Activated CD8-positive, alpha-beta memory T cell treated with anti-CD3 and anti-CD28 coated beads, Interleukin-2, amount 50 U/mL, for 1 hour (primary cell): Measurements from ENCODE around the gene MAD1L1.

Experiments used
- DNase-seq: peaks from one replicate; pipeline ENCODE4 v3.0.0-alpha.2; 2020; ENCODE audit errors: extremely low read depth

The MAD1L1 gene

DNA sequence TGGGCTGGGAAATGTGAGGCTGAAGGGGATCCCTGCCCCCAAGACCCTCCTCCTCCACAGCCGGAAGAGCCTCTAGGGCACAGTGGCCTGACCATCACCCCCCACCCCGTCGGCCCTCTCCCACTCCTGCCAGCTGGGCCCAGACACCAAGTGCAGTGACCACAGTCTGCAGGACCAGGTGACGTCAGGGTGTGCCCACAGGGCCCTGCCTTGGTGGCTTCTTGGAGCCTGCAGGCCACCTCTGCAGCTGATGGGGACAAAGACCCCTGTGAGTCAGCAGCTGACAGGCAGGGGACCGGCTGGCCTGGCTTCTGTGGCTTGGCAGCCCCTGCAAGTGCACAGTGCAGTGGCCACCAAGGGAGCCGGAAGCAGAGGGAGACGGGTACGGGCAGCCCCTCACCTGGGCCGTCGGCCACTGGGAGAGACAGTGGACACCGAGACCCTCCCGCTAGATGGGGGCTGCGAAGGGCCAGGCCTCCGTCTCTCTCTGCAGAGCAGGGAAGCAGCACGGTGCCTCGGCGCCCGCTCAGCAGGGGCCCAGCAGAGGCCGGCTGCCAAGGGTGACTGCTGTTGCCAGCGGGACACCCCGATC is 288.0 kb downstream of the MAD1L1 start:
- DNase-seq: no peak

DNA sequence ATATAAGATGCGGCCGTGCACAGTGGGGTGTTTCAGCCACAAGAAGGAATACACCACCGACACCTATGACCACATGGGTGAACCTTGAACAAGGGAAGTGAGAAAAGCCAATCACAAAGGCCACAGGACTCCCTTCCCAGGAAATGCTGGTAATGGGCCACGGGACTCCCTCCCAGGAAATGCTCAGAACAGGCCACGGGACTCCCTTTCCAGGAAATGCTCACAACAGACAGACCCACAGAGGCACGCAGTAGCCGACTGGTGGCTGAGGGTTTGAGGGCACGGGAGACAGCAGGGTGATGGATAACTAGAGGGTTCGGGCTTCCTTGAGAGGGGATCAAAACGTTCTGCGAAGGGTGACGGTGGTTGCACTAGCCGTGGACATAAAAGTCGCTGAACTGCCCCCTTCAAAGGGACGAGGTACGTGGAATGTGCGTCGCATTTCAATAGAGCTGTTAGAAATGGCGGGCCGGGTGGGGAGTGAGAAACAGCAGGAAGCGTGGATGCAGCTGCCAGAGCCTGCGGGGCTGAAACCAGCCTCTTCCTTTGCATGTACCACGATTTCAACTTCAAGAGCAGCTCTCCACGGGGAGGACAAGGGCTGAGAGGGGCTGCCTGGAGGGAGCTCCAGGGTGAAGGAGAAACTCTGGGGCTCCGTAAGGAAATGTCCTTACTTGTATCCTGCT is 288.7 kb downstream of the MAD1L1 start:
- no peak for DNase-seq

DNA sequence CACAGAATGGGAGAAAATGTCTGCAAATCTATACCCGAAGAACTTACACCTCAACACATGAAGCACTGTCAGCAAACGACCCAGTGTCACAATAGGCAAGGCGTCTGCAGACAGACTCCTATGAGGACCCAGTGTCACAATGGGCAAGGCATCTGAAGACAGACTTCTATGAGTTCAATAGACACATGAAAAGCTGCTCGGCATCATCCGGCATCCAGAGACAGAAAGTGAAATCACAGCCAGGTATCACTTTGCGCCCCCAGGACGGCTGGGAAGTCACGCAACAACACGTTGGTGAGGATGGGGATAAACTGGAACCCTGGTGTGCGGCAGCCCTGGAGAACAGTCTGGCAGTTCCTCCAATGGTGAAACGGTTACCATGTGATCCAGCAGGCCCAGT is 289.4 kb downstream of the MAD1L1 start:
- no peak for DNase-seq

DNA sequence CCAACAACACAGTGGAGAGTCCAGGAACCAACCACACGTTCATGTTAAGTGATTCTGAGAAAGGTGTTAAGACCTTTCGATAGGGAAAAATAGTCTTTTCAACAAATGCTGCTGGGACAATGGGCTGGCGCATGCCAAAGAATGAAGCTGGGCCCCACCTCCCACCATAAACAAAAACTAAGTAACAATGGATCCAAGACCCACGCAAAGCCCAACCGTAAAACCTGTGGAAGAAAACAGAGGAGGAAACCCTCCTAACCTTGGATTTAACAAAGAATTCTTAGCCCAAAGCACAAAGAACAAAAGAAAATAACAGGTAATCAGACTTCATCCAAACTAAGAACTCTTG is 289.8 kb downstream of the MAD1L1 start:
- no peak for DNase-seq

DNA sequence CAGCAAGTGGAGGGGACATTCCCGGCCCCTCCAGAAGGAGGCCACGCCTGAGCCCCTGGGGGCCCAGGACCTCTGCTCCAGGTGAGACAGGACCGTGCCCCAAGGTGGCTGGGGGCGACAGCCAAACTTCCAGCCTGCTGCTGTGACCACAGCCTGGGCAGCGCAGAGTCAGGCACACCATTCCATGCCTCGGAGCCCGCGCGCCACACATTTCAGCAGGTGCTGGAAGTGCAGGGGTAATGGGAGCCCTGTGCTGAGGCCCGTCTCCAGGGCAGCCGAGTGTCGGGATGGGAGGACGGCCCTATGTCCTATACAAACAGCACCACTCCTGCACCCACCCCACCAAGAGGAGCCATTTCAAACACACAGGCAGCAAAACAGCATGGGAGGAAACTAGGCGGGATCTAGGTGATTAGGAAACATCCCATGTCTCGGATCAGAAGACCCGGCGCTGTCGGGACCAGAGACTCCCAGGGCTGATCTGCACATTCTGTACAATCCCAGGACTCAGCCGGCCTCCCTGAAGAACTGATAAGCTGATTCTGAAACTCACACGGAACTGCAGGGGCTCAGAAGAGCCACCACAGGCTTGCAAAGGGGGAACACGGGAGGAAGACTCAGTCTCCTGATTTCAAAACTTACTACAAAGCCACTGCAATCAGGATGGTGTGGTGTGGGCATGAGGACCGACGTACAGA is 290.4 kb downstream of the MAD1L1 start:
- no peak for DNase-seq

DNA sequence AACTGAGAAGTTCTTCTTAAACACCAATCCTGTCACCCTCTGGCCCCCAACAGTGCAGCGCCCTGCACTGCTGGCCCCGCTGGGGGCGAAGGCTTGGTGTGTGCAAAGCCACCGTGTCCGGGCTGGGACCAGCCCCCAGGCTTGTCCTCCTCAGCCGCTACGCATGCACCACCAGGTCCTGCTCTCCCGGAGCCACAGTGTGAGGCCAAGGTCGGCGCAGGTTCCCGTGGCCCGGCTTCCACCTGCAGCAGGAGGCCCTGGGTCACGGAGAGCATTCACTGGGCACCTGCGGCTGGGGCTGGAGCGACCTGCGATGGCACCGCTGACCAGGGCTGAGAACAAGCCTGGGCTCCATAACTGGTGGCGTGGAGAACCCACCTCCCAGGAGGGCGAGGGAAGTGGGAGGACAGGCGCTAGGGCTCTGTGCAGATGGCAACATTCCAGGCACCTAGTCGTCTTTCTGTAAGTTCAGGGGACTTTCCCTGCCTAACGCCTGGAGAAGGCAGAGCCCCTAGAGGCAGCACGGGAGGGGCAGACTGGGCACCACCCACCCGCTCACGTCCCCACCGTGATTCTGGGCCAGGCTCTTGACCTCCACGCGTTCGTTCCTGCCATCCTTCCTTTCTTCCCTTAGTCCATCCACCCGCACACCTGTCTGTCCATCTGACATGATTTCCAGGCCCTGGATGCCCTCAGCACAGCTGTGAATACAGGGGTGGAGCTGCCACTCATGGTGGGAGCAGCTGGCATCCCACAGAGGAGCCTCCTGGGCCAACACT is 291.1 kb downstream of the MAD1L1 start:
- no peak for DNase-seq

DNA sequence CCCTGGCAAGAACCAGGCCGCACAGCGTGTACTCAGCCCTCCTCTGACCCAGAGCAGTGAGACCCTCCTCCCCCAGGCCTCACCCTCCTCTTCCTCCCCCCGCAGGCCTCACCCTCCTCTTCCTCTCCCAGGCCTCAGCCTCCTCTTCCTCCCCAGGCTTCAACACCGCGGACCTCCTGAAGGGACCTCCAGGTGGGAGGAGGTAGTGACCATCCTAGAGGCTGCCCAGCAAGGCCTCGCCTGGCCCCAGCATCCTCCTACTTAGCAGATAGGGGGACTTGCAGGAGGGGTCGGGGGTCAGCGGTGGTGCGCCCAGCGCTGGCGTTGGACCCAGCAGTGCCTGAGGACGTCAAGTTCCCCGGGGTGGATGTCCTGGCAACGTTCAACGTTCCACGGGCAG is 291.9 kb downstream of the MAD1L1 start:
- no peak for DNase-seq

DNA sequence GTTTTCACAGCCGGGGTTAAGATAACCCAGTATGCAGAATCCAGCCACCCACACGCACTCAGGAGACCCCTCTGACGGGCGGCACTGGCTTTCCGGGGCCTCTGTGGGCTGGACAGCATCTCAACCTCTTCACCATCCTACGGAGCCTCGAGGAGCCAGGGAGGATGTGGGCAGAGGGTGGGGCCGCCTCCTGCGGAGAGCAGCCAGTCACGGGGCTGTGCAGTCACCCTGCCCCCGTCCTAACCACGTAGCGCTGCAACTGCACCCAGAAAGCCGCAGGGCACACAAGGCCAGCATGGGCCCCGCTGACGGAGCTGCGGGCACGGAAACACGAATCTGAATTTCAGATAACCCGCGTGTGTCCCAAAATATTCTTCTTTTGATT is 292.4 kb downstream of the MAD1L1 start:
- peak; percentile 81 for DNase-seq

DNA sequence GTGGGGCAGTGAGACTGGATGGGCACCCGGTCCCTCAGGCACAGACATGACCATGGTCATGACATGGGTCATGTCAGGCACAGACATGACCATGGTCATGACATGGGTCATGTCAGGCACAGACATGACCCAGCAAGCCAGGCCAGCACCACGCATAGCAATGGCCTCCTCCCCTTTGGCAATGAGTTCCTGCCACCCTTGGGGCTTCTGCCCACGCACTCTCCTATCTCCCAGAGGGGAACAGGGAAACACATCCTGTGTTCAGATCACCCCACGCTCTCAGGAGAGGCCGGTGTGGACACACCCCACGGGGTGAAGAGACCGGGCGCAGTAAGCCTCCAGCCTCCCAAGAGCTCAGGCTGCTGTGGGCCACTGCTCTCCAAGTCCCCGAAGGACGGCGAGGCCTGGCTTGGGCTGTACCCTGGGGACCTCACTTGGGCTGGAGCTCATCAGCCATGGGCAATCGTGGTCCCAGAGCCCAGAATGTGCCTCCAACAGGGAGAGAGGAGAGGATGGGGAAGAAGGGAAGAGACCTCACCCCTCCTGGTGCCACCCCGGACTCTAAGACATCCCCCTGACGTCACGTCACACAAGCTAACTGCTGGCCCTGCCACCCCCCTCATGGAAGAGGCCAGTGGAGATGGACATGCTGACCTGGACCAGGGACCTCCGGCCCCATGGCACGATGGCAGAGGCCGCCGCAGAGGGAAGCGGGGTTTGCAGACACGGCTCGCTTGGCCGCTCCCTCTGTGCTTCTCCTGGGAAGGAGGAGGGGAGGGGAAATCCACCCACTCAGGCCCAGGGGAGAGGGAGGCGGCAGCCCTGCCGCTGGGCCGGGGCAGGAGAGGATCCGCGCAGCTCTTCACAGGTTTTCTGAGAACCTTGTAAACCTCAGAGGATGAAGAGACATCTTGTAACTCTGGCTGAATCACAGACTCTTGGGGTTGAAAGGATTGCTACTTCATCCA is 293.0 kb downstream of the MAD1L1 start:
- no peak for DNase-seq

DNA sequence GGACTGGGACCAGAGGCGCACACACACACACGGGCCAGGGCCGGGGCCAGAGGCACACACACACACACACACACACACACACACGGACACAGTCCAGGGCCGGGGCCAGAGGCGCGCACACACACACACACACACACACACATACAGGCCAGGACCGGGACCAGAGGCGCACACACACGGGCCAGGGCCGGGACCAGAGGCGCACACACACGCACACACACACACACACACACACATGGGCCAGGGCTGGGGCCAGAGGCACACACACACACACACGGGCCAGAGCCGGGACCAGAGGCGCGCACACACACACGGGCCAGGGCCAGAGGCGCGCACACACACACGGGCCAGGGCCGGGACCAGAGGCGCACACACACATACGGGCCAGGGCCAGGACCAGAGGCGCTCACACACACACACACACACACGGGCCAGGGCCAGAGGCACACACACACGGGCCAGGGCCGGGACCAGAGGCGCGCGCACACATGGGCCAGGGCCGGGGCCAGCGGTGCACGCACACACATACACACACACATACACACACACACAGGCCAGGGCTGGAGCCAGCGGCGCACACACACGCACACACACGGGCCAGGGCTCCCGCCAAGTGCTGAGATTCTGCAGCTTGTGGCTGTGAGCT is 293.8 kb downstream of the MAD1L1 start:
- DNase-seq: no peak

DNA sequence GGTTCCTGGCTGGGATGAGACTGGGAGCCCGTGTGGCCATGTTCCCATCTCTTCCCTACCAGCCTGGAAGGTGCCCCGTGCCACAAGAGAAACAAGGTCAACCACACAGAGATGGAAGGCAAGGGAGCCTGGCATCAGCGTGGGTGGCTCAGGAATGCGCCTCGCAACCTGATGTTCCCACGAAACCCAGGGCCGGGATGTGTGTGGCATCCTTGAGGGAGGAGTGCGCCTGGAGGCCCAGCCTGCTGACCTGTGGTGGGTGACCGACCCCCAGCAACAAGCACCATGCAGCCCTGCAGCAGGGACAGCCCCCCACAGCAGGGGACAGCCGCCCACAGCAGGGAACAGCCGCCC is 295.5 kb downstream of the MAD1L1 start:
- DNase-seq: no peak

DNA sequence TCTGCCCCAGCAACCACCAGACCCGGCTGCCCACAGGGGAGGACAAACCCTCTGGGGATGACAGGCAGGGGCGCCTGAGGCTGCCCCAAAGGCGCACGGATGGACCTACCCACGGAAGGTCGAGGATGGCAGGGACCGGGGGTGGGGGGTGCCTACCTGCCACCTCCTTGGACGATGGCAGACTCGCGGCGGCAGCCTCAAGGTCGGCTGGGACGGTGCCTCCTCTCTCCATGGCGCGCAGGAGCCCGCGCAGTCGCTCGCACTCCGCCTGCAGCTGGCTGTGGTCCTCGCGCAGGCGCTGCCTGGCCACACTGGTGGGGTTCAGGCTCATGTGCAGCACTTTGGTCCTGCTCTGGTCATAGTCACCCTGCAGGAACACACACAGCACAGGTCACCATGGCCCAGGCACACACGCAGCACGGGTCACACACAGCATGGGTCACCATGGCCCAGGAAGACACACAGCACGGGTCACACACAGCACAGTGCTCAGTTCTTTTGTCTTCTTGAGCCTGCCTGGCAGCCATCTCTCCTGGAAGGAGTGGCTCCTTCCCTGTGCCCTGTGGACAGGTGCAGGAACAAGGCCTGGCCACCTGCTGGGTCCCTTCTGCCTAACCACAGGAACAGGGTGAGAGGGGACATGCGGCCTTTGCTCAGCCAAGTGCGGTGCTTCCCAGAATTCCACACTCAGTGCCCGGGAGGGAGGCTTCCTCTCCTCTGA is 296.1 kb downstream of the MAD1L1 start:
- no peak for DNase-seq

DNA sequence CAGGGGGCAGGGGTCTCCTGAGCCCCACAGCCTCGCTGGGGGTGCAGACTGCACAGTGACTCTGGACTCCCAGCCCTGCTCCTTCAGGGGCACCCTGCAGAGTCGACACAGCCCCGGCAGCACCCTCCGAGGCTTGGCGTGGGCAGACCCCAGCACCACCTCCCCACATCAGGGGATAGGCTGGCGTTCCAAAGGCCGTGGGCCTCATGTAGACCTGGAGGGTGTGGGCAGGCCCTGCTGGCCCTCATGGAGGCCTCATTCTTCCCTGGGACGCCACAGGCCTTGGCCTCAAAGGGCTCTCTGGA is 296.8 kb downstream of the MAD1L1 start:
- no peak for DNase-seq

DNA sequence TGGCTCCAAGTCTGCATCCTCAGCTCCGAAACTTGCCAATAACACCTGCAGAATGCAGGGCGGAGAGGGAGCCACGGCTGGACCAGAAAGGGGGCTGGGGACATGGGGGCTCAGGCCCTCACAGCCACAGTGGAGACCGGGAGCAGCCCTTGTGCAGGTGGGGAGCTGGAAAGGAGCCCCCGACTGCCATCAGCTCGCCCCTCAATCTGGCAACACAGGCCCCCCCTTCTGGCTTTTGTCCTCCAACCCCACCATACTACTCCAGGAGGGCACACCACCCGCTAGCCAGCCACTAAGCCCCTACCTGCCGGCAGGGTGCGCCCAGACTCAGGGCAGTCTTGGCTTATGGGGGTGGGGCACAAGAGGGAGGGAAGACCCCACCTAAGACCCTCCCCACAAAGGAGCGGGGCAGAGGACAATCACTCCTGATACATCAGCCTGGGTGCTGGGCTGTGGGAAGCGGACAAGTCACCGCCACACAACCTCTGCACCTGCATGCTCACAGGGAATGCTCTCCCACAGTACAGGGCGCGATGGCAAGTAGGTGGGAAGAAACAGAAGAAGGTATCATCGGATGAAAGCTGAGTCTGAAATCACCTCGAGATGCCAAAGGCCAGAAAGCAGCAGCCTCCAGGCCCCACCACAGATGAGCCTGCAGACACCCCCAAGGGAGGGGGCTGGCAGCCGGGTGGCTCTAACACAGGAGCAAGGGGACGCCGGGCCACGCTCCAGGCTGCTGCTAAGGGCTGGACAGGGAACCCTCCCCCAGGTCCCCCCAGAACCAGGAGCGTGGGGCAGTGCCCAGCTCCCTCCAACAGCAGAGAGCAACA is 297.4 kb downstream of the MAD1L1 start:
- DNase-seq: no peak

DNA sequence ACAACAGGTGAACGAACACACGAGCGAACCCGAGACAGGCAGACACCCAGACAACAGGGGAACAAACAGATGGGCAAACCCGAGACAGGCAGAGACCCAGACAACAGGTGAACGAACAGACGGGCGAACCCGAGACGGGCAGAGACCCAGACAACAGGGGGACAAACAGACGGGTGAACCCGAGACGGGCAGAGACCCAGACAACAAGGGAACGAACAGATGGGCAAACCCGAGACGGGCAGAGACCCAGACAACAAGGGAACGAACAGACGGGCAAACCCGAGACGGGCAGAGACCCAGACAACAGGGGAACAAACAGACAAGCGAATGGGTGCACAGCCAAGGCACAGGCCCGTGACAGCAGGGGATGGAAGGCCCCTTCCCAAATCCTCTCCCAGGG is 298.0 kb downstream of the MAD1L1 start:
- no peak for DNase-seq

DNA sequence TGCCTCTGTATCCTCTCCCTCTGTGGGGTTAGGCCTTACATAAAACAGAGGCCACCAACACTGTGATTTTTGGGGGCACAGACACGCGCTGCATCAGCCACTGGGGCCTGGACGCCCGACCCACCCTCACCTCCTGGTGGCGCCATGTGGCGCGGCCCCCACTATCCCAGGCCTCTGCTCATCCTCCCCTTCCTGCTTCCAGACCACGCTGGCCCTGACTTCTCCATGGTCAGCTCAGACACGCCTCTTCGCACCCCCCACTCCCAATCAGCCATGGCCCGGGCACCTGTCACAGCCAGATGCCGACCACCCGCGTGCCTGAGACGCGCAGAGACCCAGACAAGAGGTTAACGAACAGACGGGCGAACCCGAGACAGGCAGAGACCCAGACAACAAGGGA is 298.7 kb downstream of the MAD1L1 start:
- no peak for DNase-seq

DNA sequence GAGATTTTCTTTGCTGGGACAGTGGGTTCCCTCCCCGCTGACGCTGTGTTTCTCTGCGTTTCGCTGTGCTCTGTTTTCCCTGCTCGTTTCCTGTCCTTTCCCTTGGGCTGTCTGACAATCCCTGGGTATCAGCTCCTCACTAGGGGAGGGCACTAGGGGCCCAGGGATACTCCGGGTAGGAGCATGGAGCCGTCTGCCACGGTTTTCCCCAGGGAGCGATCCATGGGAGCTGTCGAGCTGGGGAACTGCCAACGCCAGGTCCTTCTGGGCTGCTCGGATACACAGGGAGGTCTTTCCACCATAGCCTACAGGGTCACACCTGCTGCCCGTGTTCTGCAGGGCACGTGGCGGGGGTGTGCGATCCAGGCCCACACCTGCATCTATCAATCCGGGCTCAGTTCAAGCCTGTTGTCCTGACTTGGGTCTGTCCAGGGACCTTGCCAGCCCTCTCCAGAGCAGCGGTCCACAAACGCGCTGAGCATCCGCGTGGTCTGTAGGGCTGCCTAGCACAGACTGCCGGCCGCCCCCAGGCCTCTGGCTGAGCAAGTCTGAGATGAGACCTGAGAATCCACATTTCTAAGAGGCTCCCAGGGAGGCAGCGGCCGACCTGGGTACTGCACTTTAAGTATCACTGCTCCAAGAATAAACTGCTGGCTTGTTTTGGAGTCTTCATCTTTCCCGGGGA is 299.5 kb downstream of the MAD1L1 start:
- no peak for DNase-seq

DNA sequence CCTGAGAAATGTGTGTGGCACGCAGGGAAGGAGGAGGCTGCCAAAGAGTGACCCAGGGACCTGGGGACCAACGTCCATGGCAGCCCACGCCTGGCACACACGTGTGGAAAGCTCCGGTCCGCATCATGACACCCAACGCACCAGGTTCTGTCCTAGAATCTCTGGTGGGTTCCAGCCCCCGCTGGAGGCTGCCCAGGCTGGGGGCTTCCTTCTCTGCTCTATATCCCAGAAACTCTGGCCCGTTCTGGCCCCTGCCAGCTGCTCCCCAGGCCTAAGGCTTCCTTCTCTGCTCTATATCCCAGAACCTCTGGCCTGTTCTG is 300.8 kb downstream of the MAD1L1 start:
- no peak for DNase-seq

DNA sequence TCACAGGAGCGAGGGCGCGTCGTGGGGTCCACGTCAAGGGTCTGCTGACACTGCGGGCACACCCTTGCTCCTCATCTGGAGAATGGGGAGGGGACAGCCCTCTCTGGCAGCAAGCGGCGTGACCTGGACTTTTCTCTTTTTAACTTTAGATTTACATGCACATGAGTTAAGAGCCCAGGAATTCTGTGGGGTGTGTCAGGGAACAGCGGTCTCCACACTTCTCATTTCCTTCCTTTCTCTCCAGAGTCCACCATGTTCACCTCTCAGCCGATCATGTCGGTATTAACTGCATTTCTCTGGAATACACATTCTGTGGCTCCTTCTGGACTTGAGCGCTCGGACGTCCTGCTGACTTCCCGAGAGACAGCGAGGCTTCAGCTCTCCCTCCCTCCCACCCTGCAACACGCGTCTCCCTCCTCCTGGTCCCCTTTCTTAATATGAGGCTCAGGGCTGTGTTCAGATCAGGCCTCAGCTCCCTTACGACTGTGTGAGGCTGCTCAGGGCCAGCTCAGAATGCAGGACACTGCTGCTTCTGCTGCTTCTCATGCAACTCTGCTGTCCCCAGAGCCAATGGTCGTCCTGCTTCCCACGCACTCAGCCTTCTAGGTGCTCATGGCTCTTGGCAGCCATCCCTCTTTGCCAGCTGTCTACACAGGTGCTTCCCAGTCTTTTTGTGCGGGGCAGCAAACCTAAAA is 301.3 kb downstream of the MAD1L1 start:
- no peak for DNase-seq
